ENCODE results near the gene GPC5. TPM values are rescaled to one million over a fixed set of nuclear protein-coding genes. Genes with fewer than 3 reads are reported as not detected.
"Not testable (repeated sequence)": the region's sequence is repeated elsewhere in the genome, so short reads cannot be mapped to it uniquely, and the experiment has no call there.

GPC5 gene
- total RNA-seq, 1 experiment from 2014 or later: 0.07 TPM

DNA sequence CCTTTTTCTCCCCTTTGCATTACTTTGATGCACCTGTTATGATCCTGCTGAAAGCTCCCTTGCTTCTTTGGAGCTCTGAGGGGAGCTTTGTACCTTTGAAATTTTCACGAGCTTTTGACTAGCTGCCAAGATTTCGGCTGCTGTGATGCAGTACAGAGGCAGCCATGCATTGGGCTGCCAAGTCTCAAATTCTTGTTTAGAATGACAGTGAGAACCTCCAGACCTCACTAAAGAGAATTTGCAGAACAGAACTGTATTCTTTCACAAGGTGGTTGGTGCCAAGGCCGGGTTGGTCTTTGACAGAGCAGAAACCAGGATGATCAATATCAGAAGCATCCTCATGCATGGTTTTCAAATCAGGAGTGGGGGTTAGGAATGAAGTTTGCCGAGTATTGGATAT lies 414.8 kb downstream of the GPC5 start:
- DNase-seq (ENCODE audit: extremely low read depth, low read depth): no peak

DNA sequence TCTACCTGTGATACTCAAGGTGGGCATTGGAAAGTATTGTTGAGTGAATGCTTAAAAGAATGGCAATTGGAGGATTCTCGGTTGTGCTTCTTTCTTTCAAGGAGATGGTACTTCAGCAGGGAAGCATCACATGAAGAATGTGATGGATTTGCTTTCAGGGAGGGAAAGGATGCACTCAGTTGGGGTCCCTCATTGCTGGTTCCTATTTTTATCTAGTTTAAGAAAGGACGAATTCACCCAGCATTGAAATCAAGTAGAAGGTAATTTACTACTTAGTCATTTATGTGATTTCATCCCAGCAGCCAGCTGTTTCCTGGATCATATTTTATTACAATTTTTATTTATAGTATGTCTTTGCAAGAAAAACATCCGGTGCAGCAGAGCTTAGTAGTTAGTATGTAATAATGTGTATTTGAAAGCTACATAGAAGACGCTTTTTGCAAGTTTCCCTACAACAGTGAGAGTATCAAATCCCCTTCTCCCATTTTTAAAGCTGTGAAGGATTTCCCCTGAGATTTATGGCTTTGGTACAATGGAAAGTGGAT lies 417.9 kb downstream of the GPC5 start:
- DNase-seq (ENCODE audit: extremely low read depth, low read depth): no peak

- peak; percentile 13 for DNase-seq (ENCODE audit: extremely low read depth, low read depth)
Measured at GRCh38 chr13:91817250-91817649, 418.8 kb downstream of the GPC5 start.

GRCh38 chr13:91824416-91824815 lies 426.0 kb downstream of the GPC5 start:
- no peak for DNase-seq (ENCODE audit: extremely low read depth, low read depth)

- DNase-seq (ENCODE audit: extremely low read depth, low read depth): no peak
Measured at GRCh38 chr13:91825516-91825915, 427.1 kb downstream of the GPC5 start.

GRCh38 chr13:91836553-91836952 lies 438.1 kb downstream of the GPC5 start:
- no peak for DNase-seq (ENCODE audit: extremely low read depth, low read depth)

- DNase-seq (ENCODE audit: extremely low read depth, low read depth): no peak
Measured at GRCh38 chr13:91845612-91846011, 447.2 kb downstream of the GPC5 start.

- no peak for DNase-seq (ENCODE audit: extremely low read depth, low read depth)
Measured at GRCh38 chr13:91863699-91864098, 465.3 kb downstream of the GPC5 start.

DNA sequence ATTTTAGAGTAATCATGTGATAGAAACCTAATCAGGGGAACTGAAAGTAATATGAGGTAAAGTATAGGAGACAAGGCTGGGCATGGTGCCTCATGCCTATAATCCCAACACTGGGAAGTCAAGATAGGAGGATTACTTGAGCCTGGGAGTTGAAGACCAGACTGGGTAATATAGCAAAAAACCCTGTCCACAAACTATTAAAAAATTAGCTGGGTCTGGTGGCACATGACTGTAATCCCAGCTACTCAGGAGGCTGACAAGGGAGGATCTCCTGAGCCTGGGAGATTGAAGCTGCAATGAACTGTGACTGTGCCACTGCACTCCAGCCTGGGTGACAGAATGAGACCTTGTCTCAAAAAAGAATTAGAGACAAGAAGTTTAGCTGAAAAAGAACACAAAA lies 469.9 kb downstream of the GPC5 start:
- no peak for DNase-seq (ENCODE audit: extremely low read depth, low read depth)

- no peak for DNase-seq (ENCODE audit: extremely low read depth, low read depth)
Measured at GRCh38 chr13:91878491-91878890, 480.1 kb downstream of the GPC5 start.

DNA sequence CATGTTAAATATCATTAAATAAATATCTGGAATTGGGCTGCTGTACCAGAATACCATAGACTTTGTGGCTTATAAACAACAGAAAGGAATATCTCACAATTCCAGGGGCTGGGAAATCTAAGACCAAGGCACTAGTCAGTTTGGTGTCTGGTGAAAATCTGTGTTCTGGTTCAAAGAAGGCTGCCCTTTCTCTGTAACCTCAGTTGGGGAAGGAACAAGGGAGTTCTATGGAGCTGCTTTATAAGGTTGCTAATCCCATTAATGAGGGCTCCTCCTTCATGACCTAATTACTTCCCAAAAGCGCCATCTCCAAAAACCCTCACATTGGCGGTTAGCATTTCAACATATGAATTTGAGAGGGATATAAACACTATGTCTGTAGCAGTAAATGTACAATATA lies 480.9 kb downstream of the GPC5 start:
- DNase-seq (ENCODE audit: extremely low read depth, low read depth): no peak

DNA sequence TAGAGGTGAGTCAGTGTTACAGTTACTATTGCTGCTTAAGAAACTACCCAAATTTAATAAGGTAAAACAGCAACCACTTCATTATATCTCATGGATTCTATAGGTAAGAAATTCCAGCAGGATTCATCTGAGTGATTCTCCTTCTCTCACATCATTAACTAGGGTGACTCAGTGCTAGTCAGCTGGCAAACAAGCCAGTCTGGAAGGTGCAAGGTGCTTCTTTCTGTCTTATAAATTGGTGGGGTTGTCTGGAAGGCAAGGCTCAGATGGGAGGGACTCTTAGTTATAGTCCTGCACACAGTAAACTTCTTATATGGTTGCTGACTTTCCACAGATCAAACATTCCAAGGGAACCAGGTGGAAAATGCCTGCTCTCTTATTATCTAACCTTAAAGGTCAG lies 484.5 kb downstream of the GPC5 start:
- DNase-seq (ENCODE audit: extremely low read depth, low read depth): no peak

- no peak for DNase-seq (ENCODE audit: extremely low read depth, low read depth)
Measured at GRCh38 chr13:91889641-91890040, 491.2 kb downstream of the GPC5 start.

GRCh38 chr13:91891141-91891540 lies 492.7 kb downstream of the GPC5 start:
- no peak for DNase-seq (ENCODE audit: extremely low read depth, low read depth)

GRCh38 chr13:91893040-91893439 lies 494.6 kb downstream of the GPC5 start:
- no peak for DNase-seq (ENCODE audit: extremely low read depth, low read depth)

DNA sequence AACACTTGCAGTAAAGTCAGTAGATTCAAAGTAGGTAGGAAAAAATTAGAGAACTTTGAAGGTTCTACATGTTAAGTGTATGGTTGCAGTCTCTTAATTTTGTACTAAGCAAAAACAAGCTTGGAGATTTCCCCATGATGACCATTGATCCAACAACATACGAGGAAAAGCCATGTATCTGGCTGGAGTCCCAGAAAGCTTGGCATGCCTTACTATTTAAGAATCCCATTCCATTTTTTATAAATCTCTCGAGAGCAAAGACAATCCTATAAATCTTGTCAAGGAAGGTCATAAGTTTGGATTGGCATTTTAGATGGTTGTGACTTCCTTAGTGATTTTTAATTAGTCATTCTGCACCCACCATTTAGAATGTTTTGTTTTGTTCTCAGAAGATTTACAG lies 495.9 kb downstream of the GPC5 start:
- DNase-seq (ENCODE audit: extremely low read depth, low read depth): no peak

GRCh38 chr13:91896547-91896946 lies 498.1 kb downstream of the GPC5 start:
- no peak for DNase-seq (ENCODE audit: extremely low read depth, low read depth)

- not testable (repeated sequence) for DNase-seq (ENCODE audit: extremely low read depth, low read depth)
Measured at GRCh38 chr13:91898986-91899385, 500.6 kb downstream of the GPC5 start.

GRCh38 chr13:91902291-91902690 lies 503.9 kb downstream of the GPC5 start:
- DNase-seq (ENCODE audit: extremely low read depth, low read depth): no peak

- DNase-seq (ENCODE audit: extremely low read depth, low read depth): no peak
Measured at GRCh38 chr13:91904005-91904404, 505.6 kb downstream of the GPC5 start.

DNA sequence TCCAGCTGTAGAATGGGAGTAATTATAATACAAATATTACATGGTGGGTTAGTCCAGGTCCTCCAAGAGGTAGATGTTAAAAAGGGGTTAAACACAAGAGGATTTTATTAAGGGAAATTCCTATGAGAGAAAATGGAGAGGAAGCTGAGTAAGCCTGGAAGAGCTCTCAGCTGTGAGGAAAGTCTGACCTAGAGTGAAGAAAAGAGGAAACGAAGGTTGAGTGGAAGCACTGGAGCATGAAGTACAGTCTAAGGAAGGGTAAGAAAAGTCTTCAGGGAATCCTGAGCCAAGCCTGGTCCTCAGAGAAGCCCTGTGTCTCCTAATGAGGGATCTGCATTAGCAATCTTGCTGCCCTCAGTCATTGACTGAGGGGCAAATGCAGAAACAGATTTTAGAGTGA lies 506.2 kb downstream of the GPC5 start:
- DNase-seq (ENCODE audit: extremely low read depth, low read depth): no peak

GRCh38 chr13:91907398-91907797 lies 509.0 kb downstream of the GPC5 start:
- no peak for DNase-seq (ENCODE audit: extremely low read depth, low read depth)

GRCh38 chr13:91909617-91910016 lies 511.2 kb downstream of the GPC5 start:
- DNase-seq (ENCODE audit: extremely low read depth, low read depth): no peak
